Measurements from ENCODE around the gene GUCD1.

The GUCD1 gene

GRCh38 chr22:24496234-24496633 lies 58.7 kb downstream of the GUCD1 start:
- Histone ChIP-seq H3K27me3 (ENCODE audit: insufficient read depth, low read length) (no peaks in the 10 kb centered on the region), H3K9me3 (ENCODE audit: low read length) (no peaks in the 10 kb centered on the region), H3K4me2 (ENCODE audit: low read length) (no peak overlapping the region), H3K9ac (ENCODE audit: low read length) (no peak overlapping the region), H3K9me2 (ENCODE audit: low read depth, low read length) (no peaks in the 10 kb centered on the region), H2AFZ (ENCODE audit: low read length) (no peak overlapping the region), H3K4me1 (ENCODE audit: insufficient read depth, low read length, severe bottlenecking) (peaks cover 32% of the 10 kb centered on the region), H3K4me3 (ENCODE audit: low read depth, low read length, poor library complexity, severe bottlenecking) (no peak overlapping the region), H3K27ac (ENCODE audit: low read depth, low read length, poor library complexity, severe bottlenecking) (no peak overlapping the region), H3K79me2 (ENCODE audit: insufficient read depth, low read length) (no peaks in the 10 kb centered on the region), H3F3A (ENCODE audit: insufficient read depth, low read length) (no peaks in the 10 kb centered on the region), H4K20me1 (ENCODE audit: insufficient read depth, low read length) (no peaks in the 10 kb centered on the region), H3K36me3 (ENCODE audit: insufficient read depth, low read length) (no peaks in the 10 kb centered on the region)
- no peak for TF ChIP-seq EZH2 (IDR thresholded peaks at IDR 0.05; ENCODE audit: borderline replicate concordance, low read length)
- TF ChIP-seq CTCF (IDR thresholded peaks at IDR 0.05; ENCODE audit: low read length): no peak

GRCh38 chr22:24495365-24495675 lies 59.6 kb downstream of the GUCD1 start:
- H3K36me3 ChIP-seq (ENCODE audit: insufficient read depth, low read length): no peaks in the 10 kb centered on the region
- H3K9me2 ChIP-seq (ENCODE audit: low read depth, low read length): no peaks in the 10 kb centered on the region
- H3K4me3 ChIP-seq (ENCODE audit: low read depth, low read length, poor library complexity, severe bottlenecking): no peak overlapping the region
- no peak overlapping the region for H3K9ac ChIP-seq (ENCODE audit: low read length)
- H2AFZ ChIP-seq (ENCODE audit: low read length): no peak overlapping the region
- peaks cover 23% of the 10 kb centered on the region for H3K4me1 ChIP-seq (ENCODE audit: insufficient read depth, low read length, severe bottlenecking)
- no peaks in the 10 kb centered on the region for H3K27me3 ChIP-seq (ENCODE audit: insufficient read depth, low read length)
- H3F3A ChIP-seq (ENCODE audit: insufficient read depth, low read length): no peaks in the 10 kb centered on the region
- no peak overlapping the region for H3K27ac ChIP-seq (ENCODE audit: low read depth, low read length, poor library complexity, severe bottlenecking)
- no peaks in the 10 kb centered on the region for H3K9me3 ChIP-seq (ENCODE audit: low read length)
- no peak overlapping the region for H3K4me2 ChIP-seq (ENCODE audit: low read length)
- H3K79me2 ChIP-seq (ENCODE audit: insufficient read depth, low read length): no peaks in the 10 kb centered on the region
- H4K20me1 ChIP-seq (ENCODE audit: insufficient read depth, low read length): no peaks in the 10 kb centered on the region
- TF ChIP-seq CTCF (IDR thresholded peaks at IDR 0.05; ENCODE audit: low read length) (no peak), EZH2 (IDR thresholded peaks at IDR 0.05; ENCODE audit: borderline replicate concordance, low read length) (no peak)

GRCh38 chr22:24494528-24495364 lies 60.2 kb downstream of the GUCD1 start, which contains the start of gene UPB1:
TSS of gene UPB1 (plus strand) at chr22:24495332. CDS start at chr22:24495404, 72 bp downstream.
- TF ChIP-seq EZH2 (IDR thresholded peaks at IDR 0.05; ENCODE audit: borderline replicate concordance, low read length) (no peak), CTCF (IDR thresholded peaks at IDR 0.05; ENCODE audit: low read length) (no peak)
- Histone ChIP-seq H4K20me1 (ENCODE audit: insufficient read depth, low read length) (no peaks in the 10 kb centered on the region), H3K27me3 (ENCODE audit: insufficient read depth, low read length) (no peaks in the 10 kb centered on the region), H3K9ac (ENCODE audit: low read length) (no peak within 1 kb of the TSS), H3F3A (ENCODE audit: insufficient read depth, low read length) (no peaks in the 10 kb centered on the region), H3K36me3 (ENCODE audit: insufficient read depth, low read length) (no peaks in the 10 kb centered on the region), H3K27ac (ENCODE audit: low read depth, low read length, poor library complexity, severe bottlenecking) (no peak within 1 kb of the TSS), H3K4me3 (ENCODE audit: low read depth, low read length, poor library complexity, severe bottlenecking) (no peak within 1 kb of the TSS), H3K9me2 (ENCODE audit: low read depth, low read length) (no peaks in the 10 kb centered on the region), H3K9me3 (ENCODE audit: low read length) (no peaks in the 10 kb centered on the region), H3K4me2 (ENCODE audit: low read length) (no peak within 1 kb of the TSS), H3K79me2 (ENCODE audit: insufficient read depth, low read length) (no peaks in the 10 kb centered on the region), H2AFZ (ENCODE audit: low read length) (no peak within 1 kb of the TSS), H3K4me1 (ENCODE audit: insufficient read depth, low read length, severe bottlenecking) (peaks cover 17% of the 10 kb centered on the region)

Data from OCI-LY1 (cell line).